K562 (cell line): Measurements from ENCODE around the gene CSNK1A1. TPM values are rescaled to one million over a fixed set of nuclear protein-coding genes. Genes with fewer than 3 reads are reported as not detected.

Experiments used
- ATAC-seq: fragments of 200-7000 bp; cut with Tn5 transposase; 3 replicates; pipeline ENCODE4 v1.9.1; 2020; ENCODE audit warnings: moderate library complexity
- BruUV-seq: library from RNA; stranded (reverse); fragments of 400-500 nt; replicated peaks from 2 replicates; lab custom pipeline; 2021; lab: Mats Ljungman, UMichigan
- CTCF ChIA-PET: fragments of 300-600 bp; formaldehyde crosslinking; extraction: SDS; loops from one replicate; lab custom pipeline; 2021; ENCODE audit warnings: low intra/inter-chr PET ratio; lab: Yijun Ruan, JAX
- POLR2A ChIA-PET: fragments of 300-600, 350-650 bp; sonication (Branson Sonifier 250); formaldehyde crosslinking; extraction: SDS; loops from one replicate; lab custom pipeline; 2021; ENCODE audit warnings: antibody characterized with exemption, inconsistent platforms; lab: Yijun Ruan, JAX
- DNase-seq, 4 experiments: peaks; one replicate each; pipeline versions ENCODE4 v3.0.0 to v3.0.0-alpha.2; 2011 to 2018; ENCODE audit warnings: low spot score in 3 of 4, mixed read lengths in 3 of 4; ENCODE audit errors: extremely low read depth in 1 of 4
- FAIRE-seq: peaks from 2 replicates; lab custom pipeline; 2011; peaks lifted over from hg19 to GRCh38; lab: Jason Lieb, UNC
- H2AFZ ChIP-seq: 2 replicates; pipeline ENCODE4 v1.6.0; 2011; ENCODE audit warnings: low read depth, low read length, control low read depth, inconsistent platforms
- H3K27ac ChIP-seq: fragments of 200-600 bp; 3 replicates; pipeline ENCODE4 v1.8.0; 2011; ENCODE audit warnings: low read depth, mild to moderate bottlenecking, control low read depth, inconsistent platforms, low read length, moderate library complexity, mixed read lengths; ENCODE audit errors: extremely low read depth
- H3K27me3 ChIP-seq, 2 experiments: fragments of 300-600 bp in 1 of 2; 2 replicates in 1 of 2; 3 replicates in 1 of 2; pipeline versions ENCODE4 v1.6.0 to v1.8.0; 2011; ENCODE audit warnings: inconsistent platforms in 2 of 2, low read length in 2 of 2, mild to moderate bottlenecking in 1 of 2, mixed read lengths in 1 of 2, moderate library complexity in 1 of 2; ENCODE audit not compliant: control insufficient read depth in 2 of 2, insufficient read depth in 2 of 2
- H3K36me3 ChIP-seq: fragments of 300-600 bp; 3 replicates; pipeline ENCODE4 v1.8.0; 2011; ENCODE audit warnings: mild to moderate bottlenecking, low read length, inconsistent platforms; ENCODE audit not compliant: control insufficient read depth, insufficient read depth
- H3K4me1 ChIP-seq, 2 experiments: fragments of 200-600 bp in 1 of 2; replicated peaks in 1 of 2; 2 replicates in 1 of 2; 3 replicates in 1 of 2; pipeline versions ENCODE4 v1.5.1 to v1.8.0; 2011; ENCODE audit warnings: inconsistent platforms in 2 of 2, low read length in 2 of 2, mild to moderate bottlenecking in 1 of 2, mixed read lengths in 1 of 2, moderate library complexity in 1 of 2; ENCODE audit not compliant: control insufficient read depth in 2 of 2, insufficient read depth in 2 of 2
- H3K4me2 ChIP-seq: 2 replicates; pipeline ENCODE4 v1.6.1; 2011; ENCODE audit warnings: low read length, control low read depth, inconsistent platforms, mixed read lengths; ENCODE audit not compliant: insufficient read depth
- H3K4me3 ChIP-seq: fragments of 200-600 bp; sonication (generic), shearing (Covaris generic); 2 replicates; pipeline ENCODE4 v1.5.1; 2016; ENCODE audit warnings: control low read depth, inconsistent platforms
- H3K79me2 ChIP-seq: fragments of 200-600 bp; 3 replicates; pipeline ENCODE4 v1.8.0; 2011; ENCODE audit warnings: low read length, inconsistent platforms; ENCODE audit not compliant: control insufficient read depth, insufficient read depth
- H3K9ac ChIP-seq, 2 experiments: 2 replicates each; pipeline versions ENCODE4 v1.6.0 to v1.6.1; 2011; ENCODE audit warnings: low read depth in 2 of 2, low read length in 2 of 2, control low read depth in 1 of 2, inconsistent platforms in 1 of 2, mild to moderate bottlenecking in 1 of 2, mixed read lengths in 1 of 2; ENCODE audit not compliant: insufficient read depth in 1 of 2
- H3K9me1 ChIP-seq: one replicate; pipeline ENCODE4 v1.6.0; 2011; ENCODE audit warnings: inconsistent platforms, mild to moderate bottlenecking, low read length, moderate library complexity; ENCODE audit not compliant: control insufficient read depth, insufficient read depth
- H3K9me3 ChIP-seq: replicated peaks from 2 replicates; pipeline ENCODE4 v1.5.1; 2011; ENCODE audit warnings: low read depth, low read length, inconsistent platforms; ENCODE audit not compliant: control insufficient read depth, insufficient read depth
- H4K20me1 ChIP-seq: replicated peaks from 2 replicates; pipeline ENCODE4 v1.6.1; 2011; ENCODE audit warnings: low read length, inconsistent platforms, mixed read lengths; ENCODE audit not compliant: control insufficient read depth, insufficient read depth
- DIDO1 ChIP-seq: fragments of 450-650 bp; IDR thresholded peaks from 2 replicates; pipeline ENCODE4 v1.6.1; 2016; ENCODE audit warnings: low read depth, missing biosample characterization, missing genetic modification characterization
- FOXP1 ChIP-seq: sonication (generic); formaldehyde crosslinking; IDR thresholded peaks from 2 replicates; pipeline ENCODE4 v1.8.0; 2022; ENCODE audit warnings: mild to moderate bottlenecking, missing genetic modification reagents
- GABPB1 ChIP-seq: sonication (generic); formaldehyde crosslinking; IDR thresholded peaks from 2 replicates; pipeline ENCODE4 v1.8.0; 2022; ENCODE audit warnings: mild to moderate bottlenecking, missing genetic modification reagents
- IRF1 ChIP-seq: sonication (generic); formaldehyde crosslinking; IDR thresholded peaks from 2 replicates; pipeline ENCODE4 v1.8.0; 2022; ENCODE audit warnings: missing genetic modification reagents, mild to moderate bottlenecking, borderline replicate concordance
- MTA2 ChIP-seq: fragments of 450-650 bp; IDR thresholded peaks from 2 replicates; pipeline ENCODE4 v1.6.1; 2016; ENCODE audit warnings: low read depth
- NFRKB ChIP-seq: fragments of 450-650 bp; IDR thresholded peaks from 2 replicates; pipeline ENCODE4 v1.6.1; 2016; ENCODE audit warnings: low read depth
- NR2C2 ChIP-seq, 2 experiments: fragments of 200-800 bp in 1 of 2; sonication (Bioruptor generic) in 1 of 2; sonication (generic) in 1 of 2; formaldehyde crosslinking in 1 of 2; IDR thresholded peaks; 2 replicates each; pipeline versions ENCODE4 v1.6.1 to v1.8.0; 2016 to 2022; ENCODE audit warnings: mild to moderate bottlenecking in 1 of 2, missing compliant biosample characterization in 1 of 2, missing genetic modification characterization in 1 of 2, missing genetic modification reagents in 1 of 2
- RBM15 ChIP-seq: fragments of 200-400 bp; formaldehyde crosslinking; IDR thresholded peaks from 2 replicates; pipeline ENCODE4 v1.6.1; 2018; ENCODE audit warnings: mild to moderate bottlenecking, low read length, moderate library complexity; ENCODE audit not compliant: insufficient read depth
- RBM25 ChIP-seq: fragments of 200-400 bp; formaldehyde crosslinking; IDR thresholded peaks from 2 replicates; pipeline ENCODE4 v1.6.1; 2018; ENCODE audit warnings: low read length, low read depth, moderate library complexity; ENCODE audit not compliant: severe bottlenecking
- SIX5 ChIP-seq, 2 experiments: IDR thresholded peaks; 2 replicates each; pipeline ENCODE4 v1.6.1; 2011; ENCODE audit warnings: low read length in 2 of 2, borderline replicate concordance in 1 of 2, low read depth in 1 of 2, mild to moderate bottlenecking in 1 of 2, moderate library complexity in 1 of 2; ENCODE audit not compliant: insufficient read depth in 1 of 2
- ZNF121 ChIP-seq: sonication (generic); formaldehyde crosslinking; conservative IDR thresholded peaks from 2 replicates; pipeline ENCODE4 v1.8.0; 2022; ENCODE audit warnings: missing genetic modification reagents
- ZNF586 ChIP-seq: fragments of 450-650 bp; formaldehyde crosslinking; conservative IDR thresholded peaks from 2 replicates; pipeline ENCODE4 v1.4.0; 2020; ENCODE audit warnings: mild to moderate bottlenecking, moderate library complexity
- ZNF699 ChIP-seq: fragments of 250-450 bp; sonication (Bioruptor Pico); IDR thresholded peaks from 2 replicates; pipeline ENCODE4 v1.8.0; 2021; ENCODE audit warnings: mild to moderate bottlenecking, moderate library complexity; ENCODE audit not compliant: insufficient replicate concordance
- WGBS: fragments of 100-300 bp; shearing (Covaris generic); methylation state at CpG from one replicate; pipeline ENCODE4 v1.1.6; 2016; ENCODE audit warnings: low coverage, mixed read lengths; ENCODE audit not compliant: insufficient coverage; ENCODE audit errors: missing lambda C conversion rate; 5-methylcytosine and 5-hydroxymethylcytosine counted together
- in situ Hi-C: fragments of 300-500 bp; cut with MboI; formaldehyde crosslinking; loops from 4 replicates; pipeline ENCODE4 v1.15.0; 2018; ENCODE audit warnings: inconsistent platforms, mixed read lengths
- intact Hi-C: fragments of 100-400 bp; cut with micrococcal nuclease; formaldehyde crosslinking; loops from 2 replicates; pipeline ENCODE4 v1.14.2; 2022
- polyA plus RNA-seq, 8 experiments: library from polyadenylated mRNA; depleted of rRNA in 4 of 8; stranded (reverse) in 5 of 8; unstranded in 3 of 8; fragments of >200 nt; fragmentation: Nextera tagmentation in 2 of 8; fragmentation: Illumina TruSeq in 1 of 8; extraction: Ambion mirVana in 2 of 8; extraction: Trizol in 1 of 8; gene quantifications; 2 replicates each; pipeline versions ENCODE4 v1.2.1 to v1.2.3, GENCODE V29; 2011 to 2014; ENCODE audit warnings: inconsistent platforms in 1 of 8, missing spikeins in 1 of 8
- total RNA-seq, 7 experiments: library from RNA; depleted of rRNA in 6 of 7; stranded (reverse); fragments of >200 nt in 6 of 7; fragmentation: Illumina TruSeq in 2 of 7; extraction: Trizol in 2 of 7; gene quantifications; 2 replicates each; pipeline versions ENCODE4 v1.2.1 to v1.2.3, GENCODE V29; 2011 to 2021; ENCODE audit warnings: low replicate concordance in 1 of 7
- TF ChIP-seq, protein P1 (sequence below): fragments of 250-450 bp; sonication (Bioruptor Pico); IDR thresholded peaks from 2 replicates; pipeline ENCODE4 v1.4.0; 2020; ENCODE audit warnings: mild to moderate bottlenecking

The CSNK1A1 gene
- total and polyA plus RNA-seq, 9 of the 15 experiments (the other 6 are each of a cell fraction or from before 2014, with no cell fraction given) = 49.1 to 196 (median 154) TPM

- Histone ChIP-seq H3K4me2 (no peak overlapping the region), H3K4me1 (no peaks in the 10 kb centered on the region), H3K27me3 (no peaks in the 10 kb centered on the region), H4K20me1 (no peaks in the 10 kb centered on the region), H3K9me1 (no peaks in the 10 kb centered on the region), H3K79me2 (peaks cover 29% of the 10 kb centered on the region), H3K27ac (no peak overlapping the region), H2AFZ (no peak overlapping the region), H3K36me3 (peaks cover 96% of the 10 kb centered on the region), H3K9me3 (no peaks in the 10 kb centered on the region), H3K9ac (no peak overlapping the region), H3K4me3 (no peak overlapping the region)
- FAIRE-seq = no peak
- no peak for DNase-seq
- intact Hi-C loops (no loop called here), in situ Hi-C loops (no loop called here)
- ChIA-PET POLR2A (interaction anchor here (1.2 to 2.6 kb wide), 2 partner anchors 16 to 40 kb away, joined by 3 to 7 read pairs; no protein-coding TSS in a partner anchor), CTCF (no interaction called here)
- TF ChIP-seq RBM15 (no peak), GABPB1 (no peak), MTA2 (no peak), ZNF586 (CRISPR knock-in tag) (no peak), ZNF699 (CRISPR knock-in tag) (no peak), NR2C2 (CRISPR knock-in tag; IDR thresholded peaks at IDR 0.05) (no peak), NR2C2 (tag; IDR thresholded peaks at IDR 0.05) (no peak), DIDO1 (tag) (no peak), RBM25 (peak; percentile 14), NFRKB (no peak), IRF1 (CRISPR knock-in tag) (no peak), FOXP1 (CRISPR knock-in tag) (no peak), SIX5 (IDR thresholded peaks at IDR 0.05; ENCODE audit: borderline replicate concordance in 1 of 2, insufficient read depth in 1 of 2, low read depth in 1 of 2, low read length in 2 of 2) (no peak), ZNF121 (CRISPR knock-in tag) (peak; percentile 53; the same call in 1 of the 2 replicates)
- TF ChIP-seq, protein P1, sequence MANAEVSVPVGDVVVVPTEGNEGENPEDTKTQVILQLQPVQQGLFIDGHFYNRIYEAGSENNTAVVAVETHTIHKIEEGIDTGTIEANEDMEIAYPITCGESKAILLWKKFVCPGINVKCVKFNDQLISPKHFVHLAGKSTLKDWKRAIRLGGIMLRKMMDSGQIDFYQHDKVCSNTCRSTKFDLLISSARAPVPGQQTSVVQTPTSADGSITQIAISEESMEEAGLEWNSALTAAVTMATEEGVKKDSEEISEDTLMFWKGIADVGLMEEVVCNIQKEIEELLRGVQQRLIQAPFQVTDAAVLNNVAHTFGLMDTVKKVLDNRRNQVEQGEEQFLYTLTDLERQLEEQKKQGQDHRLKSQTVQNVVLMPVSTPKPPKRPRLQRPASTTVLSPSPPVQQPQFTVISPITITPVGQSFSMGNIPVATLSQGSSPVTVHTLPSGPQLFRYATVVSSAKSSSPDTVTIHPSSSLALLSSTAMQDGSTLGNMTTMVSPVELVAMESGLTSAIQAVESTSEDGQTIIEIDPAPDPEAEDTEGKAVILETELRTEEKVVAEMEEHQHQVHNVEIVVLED (CRISPR knock-in tag) = no peak
- BruUV-seq = no TSS peak
- no peak for ATAC-seq
- WGBS = 89% methylated on average over 1 of the region's 1 CpG
Measured at GRCh38 chr5:149510136-149510535, 41.1 kb downstream of the CSNK1A1 start.
